Neuron (in vitro differentiated cells): ENCODE data around the gene HOXC12.

ENCODE experiments used
- H2AFZ ChIP-seq: one replicate; pipeline ENCODE4 v1.6.1; 2013; ENCODE audit warnings: low read depth, mild to moderate bottlenecking, inconsistent platforms, low read length, moderate library complexity
- H3K27me3 ChIP-seq: one replicate; pipeline ENCODE4 v1.6.1; 2013; ENCODE audit warnings: low read length; ENCODE audit not compliant: insufficient read depth
- H3K36me3 ChIP-seq: one replicate; pipeline ENCODE4 v1.6.1; 2013; ENCODE audit warnings: low read length; ENCODE audit not compliant: insufficient read depth
- H3K4me1 ChIP-seq: one replicate; pipeline ENCODE4 v1.6.1; 2013; ENCODE audit warnings: low read length; ENCODE audit not compliant: insufficient read depth
- H3K4me3 ChIP-seq: 2 replicates; pipeline ENCODE4 v1.5.1; 2013; ENCODE audit warnings: mild to moderate bottlenecking, low read length, moderate library complexity
- H3K9me3 ChIP-seq: one replicate; pipeline ENCODE4 v1.6.1; 2013; ENCODE audit warnings: low read length

HOXC12 gene

DNA sequence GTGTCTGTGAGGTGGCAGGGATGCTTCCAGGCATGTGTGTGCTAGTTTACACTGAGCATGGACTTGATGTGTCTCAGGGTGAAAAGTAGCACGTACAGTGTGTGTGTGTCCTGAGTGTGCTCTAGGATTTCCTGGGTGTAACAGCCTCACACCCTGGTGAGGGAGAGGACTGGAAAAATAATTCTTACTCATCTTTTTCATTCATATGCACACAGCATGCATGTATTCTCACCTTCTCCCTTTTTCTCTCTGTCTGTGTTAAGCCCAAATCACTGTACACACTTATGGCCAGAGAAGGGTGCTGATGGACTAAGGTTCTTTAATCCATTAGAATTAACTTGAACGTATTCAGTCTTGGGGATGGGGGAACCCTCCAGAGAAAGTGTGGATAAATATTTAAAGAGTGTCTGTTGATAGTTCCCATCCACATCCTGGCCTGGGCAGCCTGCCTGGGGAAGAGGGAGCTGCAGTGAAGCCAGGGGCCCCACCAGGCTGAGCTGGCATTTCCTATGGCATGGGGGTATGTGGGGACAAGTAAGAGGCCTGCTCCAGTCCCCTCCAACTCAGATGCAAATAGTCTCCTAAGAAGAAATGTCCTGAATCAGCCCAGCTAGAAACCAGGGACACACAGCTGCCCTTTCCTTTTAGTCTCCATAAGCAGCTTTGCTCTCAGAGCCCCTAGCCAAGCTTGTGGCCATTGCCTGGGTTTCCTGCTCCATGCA is 53.0 kb downstream of the HOXC12 start:
- Histone ChIP-seq H2AFZ (no peak overlapping the region), H3K9me3 (no peaks in the 10 kb centered on the region), H3K4me3 (no peak overlapping the region), H3K27me3 (peaks cover 90% of the 10 kb centered on the region), H3K36me3 (no peaks in the 10 kb centered on the region), H3K4me1 (peaks cover 3% of the 10 kb centered on the region)

DNA sequence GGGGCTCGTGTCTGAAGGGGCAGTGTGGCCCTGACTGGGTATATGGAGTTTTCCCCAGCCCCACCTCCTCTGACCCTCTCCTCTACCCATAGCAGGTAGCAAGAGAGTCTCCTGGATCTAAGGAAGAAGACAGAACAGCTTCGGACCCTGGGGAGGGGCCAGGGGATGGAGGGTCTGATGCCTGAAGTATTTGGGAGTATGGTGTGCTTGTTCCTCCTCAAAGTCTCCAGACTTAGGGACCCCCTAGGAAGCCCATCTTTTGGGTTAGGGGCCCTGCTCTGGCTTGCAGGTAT is 53.5 kb downstream of the HOXC12 start:
- Histone ChIP-seq H3K36me3 (no peaks in the 10 kb centered on the region), H3K4me3 (no peak overlapping the region), H3K27me3 (peaks cover 90% of the 10 kb centered on the region), H2AFZ (no peak overlapping the region), H3K9me3 (peaks cover 3% of the 10 kb centered on the region), H3K4me1 (peaks cover 3% of the 10 kb centered on the region)
